Cardiac septum (tissue), 1 donor: ENCODE results near the gene SUFU. TPM values are rescaled to one million over a fixed set of nuclear protein-coding genes. Genes with fewer than 3 reads are reported as not detected.
"Not testable (repeated sequence)": the region's sequence is repeated elsewhere in the genome, so short reads cannot be mapped to it uniquely, and the experiment has no call there.

Source experiments
- DNase-seq: peaks from one replicate; pipeline ENCODE4 v3.0.0-alpha.2; 2020; ENCODE audit warnings: low spot score
- intact Hi-C: fragments of 100-400 bp; cut with DNase I; formaldehyde crosslinking; loops from one replicate; pipeline ENCODE4 v1.14.0; 2022
- total RNA-seq: library from RNA; stranded (reverse); fragmentation: NEBNext Ultra II Directional; extraction: Animal tissue kit (Norgen Biotek cat#: 25700); gene quantifications from one replicate; pipeline ENCODE4 v1.2.1, GENCODE V29; 2021
- donor health status: DM: no; HTN: no; CAD: no.

SUFU gene
- total RNA-seq, 1 donor from 2014 or later = 6.1 TPM

DNA sequence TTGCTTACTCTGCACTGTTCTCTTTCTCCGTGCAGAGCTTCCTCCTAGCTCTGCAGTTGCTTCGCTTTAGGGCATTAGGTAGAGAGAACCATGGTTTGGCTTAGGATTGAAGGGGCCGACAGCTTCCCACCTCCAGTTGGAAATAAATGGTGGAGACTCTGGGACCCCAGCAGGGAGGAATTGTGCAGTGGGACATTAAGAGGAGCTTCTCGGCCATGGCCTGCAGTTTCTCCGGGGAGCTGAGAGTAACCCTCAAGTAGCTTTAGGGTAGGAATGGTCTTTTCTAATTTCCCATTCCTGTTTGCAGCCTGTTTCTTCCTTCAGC is 1.2 kb downstream of the SUFU start:
- intact Hi-C loops = loop anchor here (5.0 kb wide), 1 partner anchor 83 kb away; the partner anchor contains the start of gene FBXL15
- DNase-seq = no peak

- intact Hi-C loops = no loop called here
- no peak for DNase-seq
These were observed 1.8 kb downstream of the SUFU start for GRCh38 chr10:102505462-102506115.

DNA sequence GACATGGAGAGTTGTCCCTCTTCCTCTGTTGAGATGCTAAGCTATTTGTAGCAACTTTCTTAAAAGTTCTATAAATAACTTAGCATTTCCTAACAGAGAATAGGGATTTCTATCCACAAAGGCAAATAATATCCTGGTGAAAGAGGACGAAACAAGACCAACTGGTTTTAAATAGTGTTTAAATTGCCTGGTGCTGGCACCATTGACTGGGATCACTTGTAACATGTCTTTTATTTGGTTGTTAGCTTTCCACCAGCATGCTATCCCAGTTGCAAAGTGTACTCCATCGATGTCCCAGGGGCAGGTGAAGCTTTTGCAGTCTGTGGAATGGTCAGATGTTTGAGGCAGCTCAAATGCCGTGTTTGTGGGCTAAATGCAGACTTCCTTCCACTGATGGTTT is 3.7 kb downstream of the SUFU start:
- intact Hi-C loops = no loop called here
- DNase-seq = no peak

DNA sequence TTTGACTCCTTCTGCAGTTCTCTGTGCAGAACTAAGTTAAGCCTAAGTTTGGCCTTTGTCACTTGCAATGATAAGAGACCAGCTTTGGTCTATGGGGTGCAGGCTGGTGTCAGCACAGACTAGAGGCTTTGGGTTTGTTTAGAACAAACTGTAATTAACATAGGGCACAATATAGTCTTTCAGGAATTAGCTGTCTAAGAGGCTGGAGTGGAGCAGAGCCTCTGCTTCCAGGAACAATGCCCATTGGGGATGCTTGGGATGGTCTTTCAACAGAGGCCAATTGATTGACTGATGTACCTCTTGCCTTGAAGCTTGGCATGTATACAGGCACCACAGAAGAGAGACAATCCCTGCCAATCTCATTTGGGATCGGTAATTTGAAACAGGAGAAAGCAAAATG is 4.7 kb downstream of the SUFU start:
- no peak for DNase-seq
- intact Hi-C loops = no loop called here

DNA sequence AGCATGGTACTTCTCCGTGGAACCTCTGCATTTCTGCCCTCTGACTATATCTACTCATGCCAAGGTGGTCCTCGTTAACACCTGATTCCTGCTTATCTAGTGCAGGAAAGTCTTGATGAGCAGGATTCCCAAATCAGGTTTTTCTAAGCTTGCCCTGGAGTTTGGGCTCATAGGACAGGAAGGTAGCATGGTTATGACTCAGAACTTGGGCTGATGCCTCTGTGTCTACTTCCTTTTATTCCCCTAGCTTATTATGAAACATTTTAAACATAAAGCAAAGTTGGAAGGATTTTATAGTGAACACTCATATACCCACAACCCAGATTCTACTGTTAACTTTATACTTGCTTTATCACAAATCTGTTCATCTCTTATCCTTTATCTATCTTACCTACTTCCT is 5.6 kb downstream of the SUFU start:
- no peak for DNase-seq
- intact Hi-C loops = no loop called here

GRCh38 chr10:102511583-102512274 is 8.0 kb downstream of the SUFU start:
- intact Hi-C loops = no loop called here
- DNase-seq = no peak

DNA sequence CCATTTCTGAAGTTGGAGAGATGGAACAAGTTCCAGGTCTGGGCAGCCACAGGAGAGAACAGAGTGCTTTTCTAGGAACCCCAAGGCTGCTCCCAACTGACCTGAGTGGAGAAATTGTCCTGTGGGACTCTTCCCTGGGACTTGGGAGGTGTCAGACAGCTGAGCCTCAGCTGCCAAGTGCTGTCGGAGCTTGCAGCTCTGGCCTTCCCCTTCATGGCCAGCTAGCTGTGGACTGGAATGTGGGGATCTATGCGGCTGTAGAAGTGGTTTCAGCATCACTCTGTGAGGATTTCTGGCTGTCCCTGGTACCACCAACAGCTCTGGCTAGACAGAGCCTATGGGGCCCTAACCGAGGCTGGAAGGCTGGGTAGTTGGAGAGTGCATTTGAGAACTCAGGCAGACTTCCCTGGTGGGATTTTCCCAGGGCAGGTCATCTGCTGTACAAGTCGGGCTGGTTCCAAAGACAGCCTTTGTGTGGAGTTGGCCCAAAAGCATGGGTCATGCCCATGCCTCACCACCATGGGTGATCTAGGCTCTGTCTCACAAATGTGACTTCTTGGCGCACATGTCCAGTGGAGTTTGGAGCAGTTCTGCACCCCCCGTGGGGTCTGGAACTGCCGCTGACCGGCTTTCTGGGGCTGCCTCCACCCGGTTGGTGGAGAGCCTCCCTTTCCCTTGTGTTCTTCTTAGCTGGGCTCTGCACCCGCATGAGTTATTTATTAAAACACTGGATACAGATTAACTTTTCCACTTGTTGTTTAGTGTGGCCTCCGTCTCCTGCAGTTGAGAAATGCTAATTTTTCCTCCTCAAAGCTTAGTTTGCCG is 10.9 kb downstream of the SUFU start:
- DNase-seq = no peak
- intact Hi-C loops = no loop called here

DNA sequence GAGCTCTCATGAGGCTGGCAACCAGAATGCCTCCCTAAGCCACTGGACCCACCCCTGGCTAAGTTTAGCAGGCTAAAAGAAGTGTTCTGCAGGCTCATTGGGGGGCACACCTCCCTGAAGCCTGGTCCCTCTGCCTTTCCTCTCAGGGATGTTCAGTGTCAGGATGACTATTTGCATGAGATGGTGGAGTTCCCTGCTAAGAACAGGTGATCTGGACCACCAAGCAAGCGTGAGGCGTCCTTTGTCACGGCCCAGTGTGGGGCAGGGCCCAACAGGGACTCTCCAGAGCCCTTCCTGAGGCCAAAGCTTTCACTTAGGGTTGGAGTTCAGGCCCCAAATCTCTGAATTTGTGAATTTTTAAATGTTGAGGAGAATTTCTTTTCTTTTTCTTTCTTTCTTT is 12.0 kb downstream of the SUFU start:
- DNase-seq = no peak
- intact Hi-C loops = no loop called here

DNA sequence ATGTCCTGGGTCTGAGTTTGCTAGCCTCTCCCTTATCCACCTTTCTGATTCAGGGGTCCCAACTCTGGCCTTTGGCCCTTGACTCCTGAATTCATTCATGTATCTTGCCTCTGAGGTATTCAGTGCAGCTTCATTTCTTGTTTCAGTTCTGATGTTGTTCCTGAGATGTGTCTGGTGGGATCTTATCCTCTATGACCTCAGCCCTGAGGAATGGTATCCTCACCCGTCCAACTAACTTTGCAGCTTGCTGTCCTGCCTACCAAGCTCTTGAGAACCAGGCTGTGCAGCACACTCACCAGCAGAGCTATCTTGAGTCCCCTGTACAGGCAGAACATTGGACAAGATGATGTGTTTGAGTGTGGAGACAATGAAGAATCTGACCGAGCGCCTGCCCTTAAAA is 13.8 kb downstream of the SUFU start:
- no peak for DNase-seq
- intact Hi-C loops = no loop called here

DNA sequence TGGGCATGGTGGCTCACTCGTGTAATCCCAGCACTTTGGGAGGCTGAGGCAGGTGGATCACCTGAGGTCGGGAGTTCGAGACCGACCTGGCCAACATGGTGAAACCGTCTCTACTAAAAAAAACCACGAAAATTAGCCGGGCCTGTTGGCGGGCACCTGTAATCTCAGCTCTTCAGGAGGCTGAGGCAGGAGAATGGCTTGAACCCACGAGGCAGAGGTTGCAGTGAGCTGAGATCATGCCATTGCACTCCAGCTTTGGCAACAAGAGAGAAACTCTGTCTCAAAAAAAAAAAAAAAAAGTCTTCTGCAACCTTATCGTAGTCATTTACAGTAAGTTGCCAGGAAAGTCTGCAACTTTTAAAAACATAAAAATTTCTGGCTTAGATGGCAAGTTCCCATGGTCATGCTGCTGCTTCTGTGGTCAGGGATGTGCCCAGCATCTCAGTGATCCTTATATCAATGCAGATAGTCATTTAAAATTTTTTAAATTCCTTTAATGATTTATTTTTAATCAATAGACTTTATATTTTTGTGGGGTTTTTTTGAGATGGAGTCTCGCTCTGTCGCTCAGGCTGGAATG is 15.6 kb downstream of the SUFU start:
- intact Hi-C loops = no loop called here

GRCh38 chr10:102522874-102523249 is 19.1 kb downstream of the SUFU start:
- no peak for DNase-seq
- intact Hi-C loops = no loop called here

More for the DNA sequence above, 15.6 kb downstream of the SUFU start:
- DNase-seq = no peak

DNA sequence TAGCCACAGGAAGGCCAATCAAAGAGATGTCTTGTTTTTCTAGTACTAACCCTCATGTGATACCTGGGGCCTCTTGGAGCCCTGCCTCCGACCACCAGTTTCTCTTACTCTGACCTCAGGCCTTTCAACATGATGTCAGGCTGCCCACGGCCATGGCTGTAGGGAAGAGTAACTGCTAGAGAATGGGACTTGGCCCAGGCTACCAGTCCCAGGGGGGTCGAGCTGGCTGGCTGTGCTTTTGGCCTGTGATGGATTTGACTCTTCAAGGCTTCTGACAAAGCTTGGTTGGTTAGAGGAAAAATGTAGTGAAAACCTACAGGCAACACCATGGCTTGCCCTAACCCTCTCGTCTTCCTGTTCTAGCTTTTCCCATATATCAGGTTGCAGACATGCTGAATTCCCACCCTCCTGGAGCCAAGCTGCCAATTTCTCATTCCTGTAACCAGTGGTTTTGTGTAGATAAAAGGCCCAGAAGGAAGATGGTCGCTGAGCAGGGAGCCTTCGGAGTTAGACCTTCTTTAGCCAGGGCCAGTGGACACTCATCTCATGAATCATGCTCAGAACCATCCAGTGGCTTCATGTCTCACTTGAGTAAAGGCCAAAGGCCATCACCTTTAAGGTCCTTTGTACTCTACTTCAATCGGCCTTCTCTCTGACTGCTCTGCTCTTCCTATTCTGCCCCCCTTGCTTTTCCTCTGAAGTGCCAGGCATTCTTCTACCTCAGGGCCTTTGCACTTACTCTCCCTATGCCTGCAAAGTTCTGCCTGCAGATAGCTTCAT is 19.7 kb downstream of the SUFU start:
- DNase-seq = no peak
- intact Hi-C loops = no loop called here

GRCh38 chr10:102524746-102525145 is 21.0 kb downstream of the SUFU start:
- intact Hi-C loops = no loop called here
- no peak for DNase-seq

DNA sequence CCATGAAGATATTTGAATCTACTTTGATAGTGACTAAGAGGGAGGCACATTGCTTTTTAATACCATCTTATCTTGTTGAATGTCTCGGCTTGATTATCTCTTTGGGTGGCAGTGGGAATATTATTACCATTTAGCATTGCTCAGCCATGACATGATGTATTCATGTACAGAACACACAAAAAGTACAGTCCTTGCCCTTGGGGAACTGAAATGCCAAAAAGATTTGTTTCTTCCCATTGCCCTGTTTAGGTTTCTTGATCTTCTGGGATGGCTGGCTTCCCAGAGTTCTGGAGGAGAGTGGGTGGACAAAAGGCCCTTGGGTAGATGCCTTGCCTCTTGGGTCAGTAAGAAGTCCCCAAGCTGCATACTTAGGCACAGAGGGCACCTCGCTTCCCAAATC is 23.8 kb downstream of the SUFU start:
- no peak for DNase-seq

GRCh38 chr10:102534333-102534732 is 30.6 kb downstream of the SUFU start:
- DNase-seq = no peak
- intact Hi-C loops = no loop called here

More for the DNA sequence above, 23.8 kb downstream of the SUFU start:
- intact Hi-C loops = no loop called here

DNA sequence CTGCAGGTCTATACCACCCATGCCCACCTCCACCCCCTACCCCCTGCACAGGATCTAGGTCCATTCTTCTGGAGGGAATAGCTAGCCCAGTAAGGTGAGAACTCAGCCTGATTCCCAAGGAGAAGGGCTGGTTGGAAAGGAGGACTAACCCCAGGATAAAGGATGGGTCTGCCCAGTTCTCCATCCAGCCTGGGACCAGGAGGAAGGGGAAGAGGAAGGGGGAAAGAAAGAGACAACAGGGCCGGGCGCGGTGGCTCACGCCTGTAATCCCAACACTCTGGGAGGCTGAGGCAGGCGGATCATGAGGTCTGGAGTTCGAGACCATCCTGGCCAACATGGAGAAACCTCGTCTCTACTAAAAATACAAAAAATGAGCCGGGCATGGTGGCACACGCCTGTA is 31.2 kb downstream of the SUFU start:
- DNase-seq, intact Hi-C loops: not testable (repeated sequence)

GRCh38 chr10:102535481-102536147 is 31.8 kb downstream of the SUFU start:
- intact Hi-C loops = no loop called here
- DNase-seq = no peak

- intact Hi-C loops = no loop called here
- no peak for DNase-seq
These were observed 33.6 kb downstream of the SUFU start for GRCh38 chr10:102537367-102537766.

DNA sequence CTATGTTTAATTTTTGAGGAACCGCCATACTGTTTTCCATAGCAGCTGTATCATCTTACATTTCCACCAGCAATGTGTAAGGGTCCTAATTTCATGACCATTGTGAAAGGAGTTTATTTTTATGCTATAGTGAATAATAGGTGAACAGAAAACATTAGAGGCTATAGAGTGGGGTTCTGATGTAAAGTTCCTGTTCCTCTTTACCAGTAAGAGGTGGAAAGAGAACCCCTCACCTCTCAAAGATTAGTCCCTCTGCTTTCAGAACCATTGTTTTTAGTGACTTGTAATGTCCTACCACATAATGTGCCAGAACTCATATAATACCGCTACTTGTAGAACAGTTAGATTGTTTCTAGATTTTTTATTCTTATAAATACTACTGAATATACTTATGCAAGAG is 34.2 kb downstream of the SUFU start:
- intact Hi-C loops = no loop called here
- DNase-seq = no peak
